IPS DF 4.7 (cell line): ENCODE measurements around the gene ERRFI1.
"Not testable (repeated sequence)": the region's sequence is repeated elsewhere in the genome, so short reads cannot be mapped to it uniquely, and the experiment has no call there.

Experiments
- DNase-seq: peaks from one replicate; pipeline ENCODE4 v3.0.0-alpha.2; 2013; ENCODE audit warnings: low spot score; ENCODE audit errors: extremely low read depth

ERRFI1 gene, protein sequence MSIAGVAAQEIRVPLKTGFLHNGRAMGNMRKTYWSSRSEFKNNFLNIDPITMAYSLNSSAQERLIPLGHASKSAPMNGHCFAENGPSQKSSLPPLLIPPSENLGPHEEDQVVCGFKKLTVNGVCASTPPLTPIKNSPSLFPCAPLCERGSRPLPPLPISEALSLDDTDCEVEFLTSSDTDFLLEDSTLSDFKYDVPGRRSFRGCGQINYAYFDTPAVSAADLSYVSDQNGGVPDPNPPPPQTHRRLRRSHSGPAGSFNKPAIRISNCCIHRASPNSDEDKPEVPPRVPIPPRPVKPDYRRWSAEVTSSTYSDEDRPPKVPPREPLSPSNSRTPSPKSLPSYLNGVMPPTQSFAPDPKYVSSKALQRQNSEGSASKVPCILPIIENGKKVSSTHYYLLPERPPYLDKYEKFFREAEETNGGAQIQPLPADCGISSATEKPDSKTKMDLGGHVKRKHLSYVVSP

GRCh38 chr1:8026153-8026975 is at the start of gene ERRFI1:
TSS of gene ERRFI1 (minus strand) at chr1:8026309. CDS start at chr1:8015619, 10,690 bp downstream.
- no peak for DNase-seq

GRCh38 chr1:8075511-8076051 is 49.5 kb upstream of the ERRFI1 start:
- no peak for DNase-seq

GRCh38 chr1:8073112-8073855 is 47.2 kb upstream of the ERRFI1 start:
- no peak for DNase-seq

GRCh38 chr1:8070381-8070811 is 44.3 kb upstream of the ERRFI1 start:
- DNase-seq = no peak

- not testable (repeated sequence) for DNase-seq
Measured at GRCh38 chr1:8069614-8070320, 43.7 kb upstream of the ERRFI1 start.

DNA sequence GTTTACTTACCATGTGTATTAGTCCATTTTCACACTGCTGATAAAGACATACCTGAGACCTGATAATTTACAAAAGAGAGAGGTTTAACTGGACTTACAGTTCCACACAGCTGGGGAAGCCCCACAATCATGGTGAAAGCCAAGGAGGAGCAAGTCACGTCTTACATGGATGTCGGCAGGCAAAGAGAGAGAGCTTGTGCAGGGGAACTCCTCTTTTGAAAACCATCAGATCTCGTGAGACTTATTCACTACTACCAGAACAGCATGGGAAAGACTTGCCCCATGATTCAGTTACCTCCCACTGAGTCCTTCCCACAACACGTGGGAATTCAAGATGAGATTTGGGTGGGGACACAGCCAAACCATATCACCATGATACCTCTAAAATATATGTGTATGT is 39.3 kb upstream of the ERRFI1 start:
- DNase-seq = no peak

DNA sequence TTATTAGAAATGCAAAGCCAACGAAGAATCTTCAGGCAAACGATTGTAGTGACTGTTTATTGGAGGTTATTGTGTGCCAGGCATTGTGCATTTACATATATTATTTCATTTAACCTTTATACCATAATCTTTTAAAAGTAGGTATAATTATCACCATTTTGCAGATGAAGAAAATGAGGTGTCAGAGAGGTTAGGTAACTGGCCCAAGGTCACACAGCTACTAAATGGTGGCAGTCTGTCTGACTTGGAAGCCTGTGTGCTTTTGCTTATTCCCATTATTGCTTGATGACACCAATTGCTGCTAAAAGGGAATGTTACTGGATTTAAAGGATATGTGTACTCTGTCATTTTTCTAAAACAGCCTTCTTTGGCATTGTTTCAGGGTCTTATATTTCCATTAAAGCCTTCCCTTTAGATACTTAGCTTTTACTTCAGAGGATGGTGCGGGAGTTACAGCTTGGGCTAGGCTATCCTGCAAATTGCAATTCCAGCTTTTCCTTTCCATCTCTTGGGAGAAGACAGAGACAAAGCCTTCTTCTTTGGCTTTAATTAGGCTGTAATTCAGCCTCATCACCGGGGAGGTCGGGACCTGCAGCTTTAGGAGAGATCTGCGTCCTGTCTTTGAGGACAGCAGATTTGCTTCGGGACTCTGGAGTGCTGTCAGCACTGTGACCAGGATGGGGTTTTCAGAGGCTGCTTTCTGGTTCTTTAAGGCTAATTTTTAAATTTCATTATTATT is 37.4 kb upstream of the ERRFI1 start:
- no peak for DNase-seq

DNA sequence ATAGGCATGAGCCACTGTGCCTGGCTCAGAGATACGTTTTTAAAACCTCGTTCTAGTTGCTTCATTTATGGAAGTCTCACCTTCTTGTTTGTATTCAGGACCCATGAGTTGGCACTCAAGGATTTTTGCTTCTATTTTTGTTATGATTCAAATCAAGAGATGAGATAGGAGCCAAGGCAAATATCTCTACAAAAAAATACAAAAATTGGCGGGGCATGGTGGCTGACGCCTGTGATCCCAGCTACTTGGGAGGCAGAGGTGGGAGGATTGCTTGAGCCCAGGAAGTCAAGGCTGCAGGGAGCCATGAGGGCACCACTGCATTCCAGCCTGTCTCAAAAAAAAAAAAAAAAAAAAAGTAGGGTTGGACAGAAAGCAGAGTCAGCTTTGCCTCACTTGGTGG is 36.8 kb upstream of the ERRFI1 start:
- no peak for DNase-seq

DNA sequence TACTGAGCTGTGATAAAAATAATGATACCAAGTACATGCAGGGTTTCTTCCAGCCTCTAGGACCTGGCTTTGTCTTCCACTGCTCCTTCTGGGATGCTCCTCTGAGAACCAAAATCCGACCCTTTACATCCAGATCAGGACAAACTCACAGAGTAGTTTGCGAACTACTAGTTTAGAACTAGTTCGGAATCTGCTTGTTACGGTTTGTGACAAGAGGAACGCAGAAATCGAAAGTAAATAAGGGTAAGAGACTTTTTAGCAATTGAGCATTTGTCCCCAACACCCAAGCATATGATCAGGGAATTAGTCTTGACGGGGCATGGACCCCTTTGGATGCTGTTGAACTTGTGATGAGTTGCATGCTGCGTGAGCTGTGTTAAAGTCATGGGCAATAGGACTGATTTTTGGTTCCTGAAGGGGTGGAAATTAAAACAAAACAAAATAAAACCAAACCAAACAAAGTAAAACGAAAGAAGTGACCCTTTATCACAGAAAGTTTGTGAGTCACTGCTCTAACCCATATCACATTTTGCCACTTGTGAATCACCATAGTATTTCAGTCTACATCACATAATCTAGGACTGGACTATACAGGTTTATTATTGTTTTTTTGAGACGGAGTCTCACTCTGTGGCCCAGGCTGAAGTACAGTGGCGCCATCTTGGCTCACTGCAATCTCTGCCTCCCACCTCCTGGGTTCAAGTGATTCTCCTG is 35.7 kb upstream of the ERRFI1 start:
- DNase-seq = no peak

GRCh38 chr1:8061210-8061609 is 35.1 kb upstream of the ERRFI1 start:
- DNase-seq = no peak

DNA sequence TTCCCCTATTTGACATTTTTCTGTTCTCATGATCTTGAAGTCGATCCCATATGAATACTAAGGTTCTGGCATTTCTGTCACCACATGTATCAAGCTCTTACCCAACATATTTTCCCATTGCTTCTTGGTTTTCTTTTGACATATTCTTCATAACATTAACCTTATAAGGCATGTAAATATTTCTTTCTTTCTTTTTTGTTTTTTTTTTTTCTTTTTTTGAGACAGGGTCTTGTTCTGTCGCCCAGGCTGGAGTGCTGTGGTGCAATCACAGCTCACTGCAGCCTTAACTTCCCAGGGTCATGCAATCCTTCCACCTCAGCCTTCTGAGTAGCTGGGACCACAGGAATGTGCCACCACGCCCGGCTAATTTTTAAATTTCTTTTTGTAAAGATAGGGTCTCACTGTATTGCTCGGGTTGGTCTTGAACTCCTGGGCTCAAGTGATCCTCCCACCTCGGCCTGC is 33.1 kb upstream of the ERRFI1 start:
- DNase-seq = no peak

GRCh38 chr1:8057779-8058178 is 31.7 kb upstream of the ERRFI1 start:
- DNase-seq = not testable (repeated sequence)

GRCh38 chr1:8055973-8056372 is 29.9 kb upstream of the ERRFI1 start:
- DNase-seq = no peak

DNA sequence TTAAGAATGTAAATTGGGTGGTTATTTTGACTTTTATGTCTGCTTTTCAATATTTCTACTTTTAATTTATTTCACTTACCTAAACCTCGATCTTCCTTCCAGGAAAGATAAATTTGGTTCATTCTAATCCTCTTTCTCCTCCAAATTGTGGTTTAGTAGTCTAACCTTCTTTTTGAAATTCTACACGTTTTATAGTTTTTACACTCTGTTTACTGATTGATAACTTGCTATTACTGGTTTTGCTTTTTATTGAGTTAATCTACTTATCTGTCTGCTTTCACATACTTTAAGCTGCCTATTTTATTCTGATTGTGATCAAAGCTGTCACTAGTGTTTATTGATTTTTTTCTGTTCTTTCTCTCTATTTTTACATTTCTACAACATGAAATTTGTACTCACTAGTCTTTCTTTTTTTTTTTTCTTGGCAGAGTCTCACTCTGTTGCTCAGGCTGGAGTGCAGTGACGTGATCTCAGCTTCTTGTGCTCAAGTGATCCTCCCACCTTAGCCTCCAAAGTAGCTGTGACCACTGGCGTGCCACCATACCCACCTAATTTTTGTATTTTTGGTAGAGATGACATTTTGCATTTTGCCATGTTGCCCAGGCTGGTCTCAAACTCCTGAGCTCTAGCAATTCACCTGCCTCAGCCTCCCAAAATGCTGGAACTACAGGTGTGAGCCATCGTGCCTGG is 27.9 kb upstream of the ERRFI1 start:
- DNase-seq = no peak

DNA sequence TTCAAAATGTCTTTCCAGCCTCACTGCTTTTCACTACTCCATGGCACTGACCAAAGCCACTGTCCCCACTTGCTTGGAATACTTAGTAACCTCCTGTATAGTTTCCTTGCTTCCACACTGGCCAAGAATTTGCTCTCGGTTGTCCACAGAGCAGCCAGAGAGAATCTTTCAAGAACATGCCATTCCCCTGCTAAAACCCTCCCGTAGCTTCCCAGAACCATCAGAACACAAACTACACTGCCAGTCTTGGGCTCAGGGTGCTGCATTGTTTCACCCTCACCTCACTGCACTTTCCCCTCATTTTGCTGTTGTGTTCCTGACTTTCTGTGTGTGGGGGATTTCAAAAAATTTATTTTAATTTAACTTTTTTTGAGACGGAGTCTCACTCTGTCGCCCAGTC is 25.5 kb upstream of the ERRFI1 start:
- DNase-seq = no peak

GRCh38 chr1:8049229-8049628 is 23.1 kb upstream of the ERRFI1 start:
- DNase-seq = not testable (repeated sequence)

GRCh38 chr1:8047686-8048445 is 21.8 kb upstream of the ERRFI1 start:
- no peak for DNase-seq

DNA sequence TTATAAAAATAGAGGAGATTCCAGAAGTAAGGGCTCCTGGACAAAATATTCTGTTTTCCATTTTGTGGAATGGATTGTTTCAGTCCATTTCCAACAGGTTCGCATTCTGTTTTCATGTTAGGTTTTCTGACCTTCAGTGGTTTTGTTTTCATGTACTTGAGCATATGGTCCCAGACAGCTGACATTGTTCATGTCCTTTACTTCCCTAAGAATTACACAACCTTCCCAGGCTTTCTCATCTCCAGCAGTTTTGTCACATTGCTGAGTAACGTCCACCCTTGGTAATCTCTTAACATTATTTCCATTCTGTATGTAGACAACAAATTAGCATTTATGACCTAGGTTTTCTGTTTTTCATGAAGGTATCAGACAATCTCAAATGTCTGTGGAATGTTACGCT is 21.0 kb upstream of the ERRFI1 start:
- DNase-seq = no peak
